GM12878 (cell line): ENCODE data around the gene PPM1G. TPM values are rescaled to one million over a fixed set of nuclear protein-coding genes. Genes with fewer than 3 reads are reported as not detected.
A peak's percentile ranks its signal among the peaks of the same experiment; 100 is the strongest.

Experiments
- ATAC-seq: fragments of 200-7000 bp; cut with Tn5 transposase; 3 replicates; pipeline ENCODE4 v1.9.1; 2020; ENCODE audit warnings: mild to moderate bottlenecking, moderate library complexity
- BruUV-seq: library from RNA; stranded (reverse); fragments of 400-500 nt; replicated peaks from 2 replicates; lab custom pipeline; 2021; lab: Mats Ljungman, UMichigan
- CTCF ChIA-PET: fragments of 300-600 bp; sonication (Branson Sonifier 250); formaldehyde crosslinking; extraction: SDS; loops from one replicate; lab custom pipeline; 2021; ENCODE audit warnings: inconsistent platforms; lab: Yijun Ruan, JAX
- POLR2A ChIA-PET: fragments of 350-600 bp; formaldehyde crosslinking; extraction: SDS; loops from one replicate; lab custom pipeline; 2021; ENCODE audit warnings: inconsistent platforms; lab: Charles Lee
- RAD21 ChIA-PET: fragments of 300-600 bp; sonication (Branson Sonifier 250); formaldehyde crosslinking; loops from one replicate; lab custom pipeline; 2023; ENCODE audit warnings: antibody characterized with exemption; ENCODE audit not compliant: unreplicated experiment; lab: Charles Lee
- SMC1A ChIA-PET: fragments of 300-600 bp; sonication (Branson Sonifier 250); formaldehyde crosslinking; loops from one replicate; lab custom pipeline; 2023; ENCODE audit not compliant: unreplicated experiment, uncharacterized antibody; lab: Charles Lee
- DNase-seq: peaks from one replicate; pipeline ENCODE4 v3.0.0-alpha.2; 2011; ENCODE audit warnings: low read depth, low spot score
- FAIRE-seq: peaks from 3 replicates; lab custom pipeline; 2011; peaks lifted over from hg19 to GRCh38; lab: Jason Lieb, UNC
- H2AFZ ChIP-seq: 2 replicates; pipeline ENCODE4 v1.6.0; 2011; ENCODE audit warnings: low read depth, low read length, control low read depth; ENCODE audit not compliant: control insufficient read depth
- H3K27ac ChIP-seq: 2 replicates; pipeline ENCODE4 v1.5.1; 2011; ENCODE audit warnings: control low read depth; ENCODE audit not compliant: control insufficient read depth, insufficient read depth
- H3K27me3 ChIP-seq, 2 experiments: replicated peaks in 1 of 2; 2 replicates each; pipeline versions ENCODE4 v1.6.0 to v1.6.1; 2011; ENCODE audit warnings: low read length in 1 of 2; ENCODE audit not compliant: control insufficient read depth in 2 of 2, insufficient read depth in 2 of 2
- H3K36me3 ChIP-seq, 2 experiments: 2 replicates each; pipeline ENCODE4 v1.5.1; 2011; ENCODE audit warnings: low read length in 1 of 2; ENCODE audit not compliant: control insufficient read depth in 2 of 2, insufficient read depth in 2 of 2
- H3K4me1 ChIP-seq: 2 replicates; pipeline ENCODE4 v1.6.1; 2011; ENCODE audit warnings: mild to moderate bottlenecking, low read length, moderate library complexity, mixed read lengths; ENCODE audit not compliant: control insufficient read depth, insufficient read depth
- H3K4me2 ChIP-seq: 2 replicates; pipeline ENCODE4 v1.6.0; 2011; ENCODE audit warnings: control low read depth; ENCODE audit not compliant: control insufficient read depth, insufficient read depth
- H3K4me3 ChIP-seq: fragments of 200-600 bp; sonication (generic); 2 replicates; pipeline ENCODE4 v1.5.1; 2016
- H3K79me2 ChIP-seq: 2 replicates; pipeline ENCODE4 v1.6.0; 2011; ENCODE audit warnings: low read length; ENCODE audit not compliant: control insufficient read depth, insufficient read depth
- H3K9ac ChIP-seq: 2 replicates; pipeline ENCODE4 v1.8.0; 2011; ENCODE audit warnings: low read length, control low read depth, mixed read lengths; ENCODE audit not compliant: control insufficient read depth, insufficient read depth
- H3K9me3 ChIP-seq: replicated peaks from 3 replicates; pipeline ENCODE4 v1.5.1; 2011; ENCODE audit warnings: mild to moderate bottlenecking, low read length; ENCODE audit not compliant: control insufficient read depth, insufficient read depth
- H4K20me1 ChIP-seq: 2 replicates; pipeline ENCODE4 v1.6.0; 2011; ENCODE audit not compliant: control insufficient read depth, insufficient read depth
- CREB1 ChIP-seq: IDR thresholded peaks from 2 replicates; pipeline ENCODE4 v1.6.1; 2012; ENCODE audit warnings: low read depth, mild to moderate bottlenecking, inconsistent platforms
- DPF2 ChIP-seq: fragments of 450-650 bp; IDR thresholded peaks from 2 replicates; pipeline ENCODE4 v1.6.1; 2017; ENCODE audit warnings: mild to moderate bottlenecking
- E2F4 ChIP-seq: IDR thresholded peaks from 2 replicates; pipeline ENCODE4 v1.6.1; 2012; ENCODE audit warnings: low read depth, low read length, improper control_type of control experiment
- ESRRA ChIP-seq: IDR thresholded peaks from 2 replicates; pipeline ENCODE4 v1.6.1; 2012; ENCODE audit warnings: mild to moderate bottlenecking, low read length, improper control_type of control experiment
- HDAC6 ChIP-seq: fragments of 200-600 bp; sonication (generic); IDR thresholded peaks from one replicate; pipeline ENCODE4 v1.8.0; 2017; ENCODE audit warnings: antibody characterized with exemption; ENCODE audit not compliant: unreplicated experiment
- IRF3 ChIP-seq: fragments of 450-650 bp; IDR thresholded peaks from 2 replicates; pipeline ENCODE4 v1.6.1; 2014; ENCODE audit warnings: mild to moderate bottlenecking
- MEF2B ChIP-seq: fragments of 450-650 bp; IDR thresholded peaks from 2 replicates; pipeline ENCODE4 v1.6.1; 2018; ENCODE audit warnings: mild to moderate bottlenecking, moderate library complexity; ENCODE audit not compliant: partially characterized antibody, poor library complexity, severe bottlenecking
- NFXL1 ChIP-seq: fragments of 450-650 bp; IDR thresholded peaks from 2 replicates; pipeline ENCODE4 v1.6.1; 2017; ENCODE audit warnings: antibody characterized with exemption, mild to moderate bottlenecking, borderline replicate concordance
- NFYB ChIP-seq: IDR thresholded peaks from 2 replicates; pipeline ENCODE4 v1.6.1; 2011; ENCODE audit warnings: low read depth, mild to moderate bottlenecking, low read length, improper control_type of control experiment, moderate library complexity; ENCODE audit not compliant: insufficient read depth
- PAX5 ChIP-seq: IDR thresholded peaks from 2 replicates; pipeline ENCODE4 v1.6.1; 2011; ENCODE audit warnings: low read depth, low read length, borderline replicate concordance
- PAX8 ChIP-seq: fragments of 450-650 bp; IDR thresholded peaks from 2 replicates; pipeline ENCODE4 v1.6.1; 2017; ENCODE audit warnings: mild to moderate bottlenecking, moderate library complexity
- RB1 ChIP-seq: fragments of 450-650 bp; formaldehyde crosslinking; IDR thresholded peaks from 2 replicates; pipeline ENCODE4 v1.6.1; 2017; ENCODE audit warnings: mild to moderate bottlenecking, borderline replicate concordance
- RFX5 ChIP-seq: IDR thresholded peaks from 2 replicates; pipeline ENCODE4 v1.6.1; 2011; ENCODE audit warnings: low read depth, low read length, improper control_type of control experiment
- TCF12 ChIP-seq: IDR thresholded peaks from 2 replicates; pipeline ENCODE4 v1.6.1; 2011; ENCODE audit warnings: low read depth, mild to moderate bottlenecking, low read length
- ZNF274 ChIP-seq: IDR thresholded peaks from one replicate; pipeline ENCODE4 v1.8.0; 2011; ENCODE audit not compliant: insufficient read length, insufficient read depth
- ZNF622 ChIP-seq: fragments of 450-650 bp; IDR thresholded peaks from 2 replicates; pipeline ENCODE4 v1.6.1; 2017; ENCODE audit warnings: mild to moderate bottlenecking, inconsistent platforms
- whole genome bisulfite sequencing: methylation state at CpG from one replicate; pipeline ENCODE4 v1.1.6; 2016; ENCODE audit warnings: low lambda C conversion rate; ENCODE audit not compliant: insufficient replicate concordance, insufficient coverage; ENCODE audit errors: missing lambda C conversion rate; 5-methylcytosine and 5-hydroxymethylcytosine counted together
- in situ Hi-C: fragments of 300-500 bp; cut with MboI; formaldehyde crosslinking; loops from 9 replicates; pipeline ENCODE4 v1.14.3; 2018; ENCODE audit warnings: mixed read lengths
- intact Hi-C: fragments of 100-400 bp; cut with micrococcal nuclease; formaldehyde crosslinking; loops from one replicate; pipeline ENCODE4 v1.14.2; 2022; ENCODE audit not compliant: unreplicated experiment
- polyA plus RNA-seq, 11 experiments: library from polyadenylated mRNA; depleted of rRNA in 4 of 11; unstranded in 6 of 11; stranded (reverse) in 5 of 11; fragments of >200 nt; fragmentation: Nextera tagmentation in 4 of 11; fragmentation: Illumina TruSeq in 1 of 11; extraction: Ambion mirVana in 4 of 11; extraction: Trizol in 1 of 11; gene quantifications; 1 replicate in 1 of 11; 2 replicates in 10 of 11; pipeline versions ENCODE4 v1.2.1 to v1.2.3, GENCODE V29; 2011 to 2016; ENCODE audit warnings: inconsistent platforms in 2 of 11, missing spikeins in 2 of 11, low read depth in 1 of 11
- total RNA-seq, 4 experiments: library from RNA; depleted of rRNA in 3 of 4; stranded (reverse); fragments of >200 nt in 3 of 4; fragmentation: Illumina TruSeq in 1 of 4; extraction: Trizol in 1 of 4; gene quantifications; 2 replicates each; pipeline versions ENCODE4 v1.2.1 to v1.2.3, GENCODE V29; 2013 to 2021
- TF ChIP-seq, protein P1 (sequence below): fragments of 450-650 bp; IDR thresholded peaks from 2 replicates; pipeline ENCODE4 v1.6.1; 2016; ENCODE audit warnings: mild to moderate bottlenecking

Gene PPM1G
- total and polyA plus RNA-seq, 10 of the 15 experiments (the other 5 are each of a cell fraction or from before 2014, with no cell fraction given), result 68.8 to 171 (median 121) TPM

- WGBS, result 2% methylated on average over 12 of the region's 12 CpGs
- intact Hi-C loops, result loop anchor here (1.0 to 10.0 kb wide), 2 partner anchors 14 to 141 kb away; partner anchors contain the start of genes ATRAID, CAD, EIF2B4 and SLC5A6
- H3K9me3 ChIP-seq, result no peaks in the 10 kb centered on the region
- peak overlapping the region; percentile 96 for H3K27ac ChIP-seq
- no peak for FAIRE-seq
- no peaks in the 10 kb centered on the region for H3K36me3 ChIP-seq
- 0 out of 2 replicates have a peak, but pooled peaks have one; percentile 33 for TF ChIP-seq DPF2
- no peak for TF ChIP-seq IRF3
- no peak for TF ChIP-seq NFXL1
- TF ChIP-seq ZNF622, result no peak
- no peak for TF ChIP-seq CREB1
- no peak for TF ChIP-seq TCF12
- TF ChIP-seq, protein P1, sequence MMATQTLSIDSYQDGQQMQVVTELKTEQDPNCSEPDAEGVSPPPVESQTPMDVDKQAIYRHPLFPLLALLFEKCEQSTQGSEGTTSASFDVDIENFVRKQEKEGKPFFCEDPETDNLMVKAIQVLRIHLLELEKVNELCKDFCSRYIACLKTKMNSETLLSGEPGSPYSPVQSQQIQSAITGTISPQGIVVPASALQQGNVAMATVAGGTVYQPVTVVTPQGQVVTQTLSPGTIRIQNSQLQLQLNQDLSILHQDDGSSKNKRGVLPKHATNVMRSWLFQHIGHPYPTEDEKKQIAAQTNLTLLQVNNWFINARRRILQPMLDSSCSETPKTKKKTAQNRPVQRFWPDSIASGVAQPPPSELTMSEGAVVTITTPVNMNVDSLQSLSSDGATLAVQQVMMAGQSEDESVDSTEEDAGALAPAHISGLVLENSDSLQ, result no peak
- TF ChIP-seq RB1, result no peak
- TF ChIP-seq PAX5, result 0 out of 2 replicates have a peak, but pooled peaks have one; percentile 16
- no peak for TF ChIP-seq ESRRA
- TF ChIP-seq NFYB, result peak; percentile 50; the same call in 1 of the 2 replicates
- no peak for TF ChIP-seq HDAC6
- no peak for TF ChIP-seq RFX5
- no peak for TF ChIP-seq MEF2B
- peak; percentile 84 for TF ChIP-seq E2F4
- TF ChIP-seq PAX8, result no peak
- no peak for TF ChIP-seq ZNF274
- SMC1A ChIA-PET, result interaction anchor here (1.0 to 2.1 kb wide), 3 partner anchors 13 to 53 kb away, joined by 3 to 11 read pairs (median 5); partner anchors contain the start of gene MPV17
- ATAC-seq, result peak; percentile 68
- H3K4me2 ChIP-seq, result peak overlapping the region; percentile 51
- no TSS peak for BruUV-seq
- H3K27me3 ChIP-seq, result no peaks in the 10 kb centered on the region
- H3K79me2 ChIP-seq, result peaks cover 64% of the 10 kb centered on the region
- in situ Hi-C loops, result no loop called here
- CTCF ChIA-PET, result interaction anchor here (1.3 to 1.5 kb wide), 2 partner anchors 13 to 15 kb away, joined by 6 read pairs; no protein-coding TSS in a partner anchor
- RAD21 ChIA-PET, result no interaction called here
- POLR2A ChIA-PET, result interaction anchor here (0.7 to 2.8 kb wide), 5 partner anchors 13 to 32 kb away, joined by 3 to 10 read pairs (median 6); partner anchors contain the start of genes EIF2B4 and ZNF513
- DNase-seq, result no peak
- peak overlapping the region; percentile 97 for H3K4me3 ChIP-seq
- peak overlapping the region; percentile 98 for H2AFZ ChIP-seq
- H4K20me1 ChIP-seq, result no peaks in the 10 kb centered on the region
- H3K9ac ChIP-seq, result peak overlapping the region; percentile 99
- H3K4me1 ChIP-seq, result no peaks in the 10 kb centered on the region; the same call in 1 of the 2 replicates
Measured at GRCh38 chr2:27356056-27356381, 53.4 kb downstream of the PPM1G start.
